Heart right ventricle (tissue), 16 donors: Measurements from ENCODE around the gene ZBTB33. TPM values are rescaled to one million over a fixed set of nuclear protein-coding genes. Genes with fewer than 3 reads are reported as not detected.

ENCODE experiments used
- ATAC-seq, 8 donors: fragments of 200-7000 bp; cut with Tn5 transposase; one replicate each; pipeline ENCODE4 v1.9.1; 2020; ENCODE audit warnings: mild to moderate bottlenecking in 8 of 8, moderate library complexity in 8 of 8, moderate number of reproducible peaks in 1 of 8
- DNase-seq, 2 donors: peaks; one replicate each; pipeline ENCODE4 v3.0.0-alpha.2; 2020
- H3K27ac ChIP-seq, 10 donors: fragments of 200-600 bp; sonication (generic) in 2 of 10; one replicate each; pipeline versions ENCODE4 v1.5.0 to v1.8.0; 2020 to 2022; ENCODE audit warnings: mild to moderate bottlenecking in 3 of 10
- H3K27me3 ChIP-seq, 7 donors: fragments of 200-600 bp; one replicate each; pipeline ENCODE4 v1.8.0; 2021 to 2022; ENCODE audit warnings: mild to moderate bottlenecking in 2 of 7
- H3K36me3 ChIP-seq, 9 donors: fragments of 200-600 bp; sonication (generic) in 1 of 9; one replicate each; pipeline versions ENCODE4 v1.5.0 to v1.8.0; 2020 to 2022; ENCODE audit warnings: mild to moderate bottlenecking in 2 of 9
- H3K4me1 ChIP-seq, 9 donors: fragments of 200-600 bp; sonication (generic) in 1 of 9; one replicate each; pipeline versions ENCODE4 v1.5.0 to v1.8.0; 2020 to 2022; ENCODE audit warnings: mild to moderate bottlenecking in 4 of 9
- H3K4me3 ChIP-seq, 10 donors: fragments of 200-600 bp; sonication (generic) in 2 of 10; one replicate each; pipeline versions ENCODE4 v1.5.0 to v1.8.0; 2020 to 2022; ENCODE audit warnings: mild to moderate bottlenecking in 7 of 10, moderate library complexity in 2 of 10
- H3K9me3 ChIP-seq, 11 donors: fragments of 200-600 bp in 10 of 11; sonication (generic) in 2 of 11; one replicate each; pipeline versions ENCODE4 v1.5.0 to v1.8.0; 2013 to 2022; ENCODE audit warnings: mild to moderate bottlenecking in 2 of 11, control low read depth in 1 of 11, moderate library complexity in 1 of 11
- CTCF ChIP-seq, 9 donors: fragments of 200-600 bp; sonication (generic) in 2 of 9; IDR thresholded peaks; one replicate each; pipeline versions ENCODE4 v1.5.0 to v1.8.0; 2021 to 2022; ENCODE audit warnings: antibody characterized with exemption in 9 of 9, mild to moderate bottlenecking in 5 of 9, moderate library complexity in 1 of 9
- WGBS, 2 donors: extraction: QIAGEN DNeasy Blood & Tissue Kit; methylation state at CpG; one replicate each; pipeline ENCODE4 v1.1.7; 2013; ENCODE audit warnings: inconsistent platforms in 1 of 2; 5-methylcytosine and 5-hydroxymethylcytosine counted together
- intact Hi-C, 10 donors: fragments of 100-400 bp; cut with DNase I; formaldehyde crosslinking; loops; one replicate each; pipeline versions ENCODE4 v1.11.1 to v1.14.2; 2022
- polyA plus RNA-seq, 2 donors: library from polyadenylated mRNA; stranded (reverse); fragments of 200-250 nt; gene quantifications; one replicate each; pipeline ENCODE4 v1.2.3, GENCODE V29; 2013
- total RNA-seq, 10 donors: library from RNA; stranded (reverse); fragmentation: NEBNext Ultra II Directional in 3 of 10; extraction: Animal tissue kit (Norgen Biotek cat#: 25700) in 3 of 10; gene quantifications; one replicate each; pipeline versions ENCODE4 v1.2.1 to v1.2.4, GENCODE V29; 2021 to 2023
- donor health status: Arrhythmogenic right ventricular cardiomyopathy.
- donor health status: ischemic (EF 13 %, LVEDD 7.1; RV severe dilation, severe dysfunction).
- donor health status: healthy with polysubstance abuse.
- donor health status: DM: no; HTN: yes; CAD: no.
- donor health status: DM: no; HTN: no; CAD: no.
- donor health status: ischemic (EF 25% LVEDD 6.9; RV normal size, moderate dysfunction).
- donor health status: ischemic (EF 25% LVEDD 5.7; RV mildly dilated, moderate dysfunction).
- donor health status: healthy.
- donor health status: DM: yes; HTN: yes; CAD: no.
- donor health status: Ischemic cardiomyopathy.
- donor health status: ischemic (EF 35%, LVEDD 5.7; RV mildly dilated, moderate dysfunction).
- donor health status: nonischemic (EF 11% LVEDD 7.7; RV severe dilation, severe dysfunction).
- donor health status: DM: yes; HTN: yes; CAD: no.
- donor health status: PGD.
- donor health status: ischemic (EF 29% LVEDD 5.4; RV normal size, mild dysfunction).
- donor health status: nonischemic (EF 23%, LVEDD 6.1; RV moderate dilation, normal function).

ZBTB33 gene
- total and polyA plus RNA-seq, 12 donors, result 1.8 to 8.5 (median 6.5) TPM

DNA sequence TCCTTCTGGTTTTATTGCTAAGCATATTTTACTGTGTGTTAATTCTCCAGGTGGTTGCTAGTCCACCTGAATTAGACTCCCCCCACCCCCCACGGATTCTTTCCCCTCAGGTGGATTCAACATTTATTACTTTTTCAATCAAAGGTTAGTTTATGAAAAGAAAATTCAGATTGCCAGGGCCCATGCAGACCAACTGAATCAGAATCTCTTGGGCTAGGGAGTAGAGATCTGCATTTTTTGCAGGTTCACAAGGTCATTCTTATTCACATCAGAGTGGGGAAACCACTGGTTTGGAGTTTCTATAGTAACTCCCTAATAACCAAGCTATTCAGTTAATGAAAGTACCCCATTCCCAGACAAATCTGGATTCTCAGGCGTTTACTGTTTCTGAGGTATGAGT is 50.9 kb downstream of the ZBTB33 start:
- Histone ChIP-seq H3K27ac (no peak overlapping the region), H3K4me1 (peaks cover 0 to 8% (median 0%) of the 10 kb centered on the region in 9 donors), H3K4me3 (no peak overlapping the region), H3K9me3 (no peaks in the 10 kb centered on the region), H3K27me3 (peaks cover 0 to 44% (median 8%) of the 10 kb centered on the region in 7 donors), H3K36me3 (no peaks in the 10 kb centered on the region)
- TF ChIP-seq CTCF (IDR thresholded peaks at IDR 0.05), result no peak
- intact Hi-C loops, result no loop called here
- DNase-seq, result no peak
- no peak for ATAC-seq
- WGBS, 2 donors, result 57 to 67% methylated on average over 2 of the region's 2 CpGs

GRCh38 chrX:120301960-120302359 is 51.3 kb downstream of the ZBTB33 start:
- TF ChIP-seq CTCF (IDR thresholded peaks at IDR 0.05), result no peak

GRCh38 chrX:120302434-120302833 is 51.8 kb downstream of the ZBTB33 start:
- WGBS, 2 donors, result 4 to 9% methylated on average over 4 of the region's 4 CpGs
- intact Hi-C loops, result no loop called here
- no peak overlapping the region for H3K27ac ChIP-seq
- H3K36me3 ChIP-seq, result no peaks in the 10 kb centered on the region
- DNase-seq (no peak), ATAC-seq (no peak)
- no peak overlapping the region for H3K4me3 ChIP-seq
- peaks cover 0 to 52% (median 8%) of the 10 kb centered on the region in 7 donors for H3K27me3 ChIP-seq
- no peaks in the 10 kb centered on the region for H3K9me3 ChIP-seq
- H3K4me1 ChIP-seq, result peaks cover 0 to 8% (median 0%) of the 10 kb centered on the region in 9 donors
- no peak for TF ChIP-seq CTCF (IDR thresholded peaks at IDR 0.05)

More at GRCh38 chrX:120301960-120302359, 51.3 kb downstream of the ZBTB33 start:
- Histone ChIP-seq H3K4me1 (peaks cover 0 to 8% (median 0%) of the 10 kb centered on the region in 9 donors), H3K27me3 (peaks cover 0 to 48% (median 8%) of the 10 kb centered on the region in 7 donors), H3K36me3 (no peaks in the 10 kb centered on the region), H3K9me3 (no peaks in the 10 kb centered on the region), H3K4me3 (no peak overlapping the region), H3K27ac (no peak overlapping the region)
- 47 to 61% methylated on average over 4 of the region's 4 CpGs for WGBS, 2 donors
- ATAC-seq, result no peak
- intact Hi-C loops, result no loop called here
- DNase-seq, result no peak

DNA sequence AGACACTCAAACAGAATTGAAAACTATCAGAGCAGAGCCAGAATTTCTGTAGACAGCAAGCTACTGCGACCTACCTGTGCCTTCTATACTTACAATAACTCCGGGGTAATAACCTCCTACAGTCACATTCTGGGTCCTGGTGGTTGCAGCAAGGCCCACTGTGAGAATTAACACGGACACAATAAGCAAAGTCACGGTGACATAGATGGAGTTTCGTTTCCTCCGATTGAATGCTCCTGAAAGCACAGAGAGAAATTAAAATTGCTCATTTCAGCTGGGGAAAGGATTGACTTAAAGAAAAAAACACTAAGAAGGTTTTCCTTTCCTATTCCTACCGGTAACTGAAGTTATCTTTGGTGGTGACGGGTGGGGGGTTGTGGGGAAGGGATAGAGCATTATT is 53.6 kb downstream of the ZBTB33 start:
- H3K27ac ChIP-seq, result no peak overlapping the region
- H3K9me3 ChIP-seq, result no peaks in the 10 kb centered on the region
- no peak for TF ChIP-seq CTCF (IDR thresholded peaks at IDR 0.05)
- ATAC-seq (no peak), DNase-seq (no peak)
- intact Hi-C loops, result no loop called here
- peaks cover 0 to 8% (median 0%) of the 10 kb centered on the region in 9 donors for H3K4me1 ChIP-seq
- peaks cover 0 to 70% (median 13%) of the 10 kb centered on the region in 7 donors for H3K27me3 ChIP-seq
- 80 to 89% methylated on average over 8 of the region's 8 CpGs for WGBS, 2 donors
- H3K4me3 ChIP-seq, result no peak overlapping the region
- H3K36me3 ChIP-seq, result no peaks in the 10 kb centered on the region
